ENCODE data around the gene DGKH.

- TF ChIP-seq EP300 (IDR thresholded peaks at IDR 0.05; ENCODE audit: borderline replicate concordance), result no peak
- TF ChIP-seq, protein P1, sequence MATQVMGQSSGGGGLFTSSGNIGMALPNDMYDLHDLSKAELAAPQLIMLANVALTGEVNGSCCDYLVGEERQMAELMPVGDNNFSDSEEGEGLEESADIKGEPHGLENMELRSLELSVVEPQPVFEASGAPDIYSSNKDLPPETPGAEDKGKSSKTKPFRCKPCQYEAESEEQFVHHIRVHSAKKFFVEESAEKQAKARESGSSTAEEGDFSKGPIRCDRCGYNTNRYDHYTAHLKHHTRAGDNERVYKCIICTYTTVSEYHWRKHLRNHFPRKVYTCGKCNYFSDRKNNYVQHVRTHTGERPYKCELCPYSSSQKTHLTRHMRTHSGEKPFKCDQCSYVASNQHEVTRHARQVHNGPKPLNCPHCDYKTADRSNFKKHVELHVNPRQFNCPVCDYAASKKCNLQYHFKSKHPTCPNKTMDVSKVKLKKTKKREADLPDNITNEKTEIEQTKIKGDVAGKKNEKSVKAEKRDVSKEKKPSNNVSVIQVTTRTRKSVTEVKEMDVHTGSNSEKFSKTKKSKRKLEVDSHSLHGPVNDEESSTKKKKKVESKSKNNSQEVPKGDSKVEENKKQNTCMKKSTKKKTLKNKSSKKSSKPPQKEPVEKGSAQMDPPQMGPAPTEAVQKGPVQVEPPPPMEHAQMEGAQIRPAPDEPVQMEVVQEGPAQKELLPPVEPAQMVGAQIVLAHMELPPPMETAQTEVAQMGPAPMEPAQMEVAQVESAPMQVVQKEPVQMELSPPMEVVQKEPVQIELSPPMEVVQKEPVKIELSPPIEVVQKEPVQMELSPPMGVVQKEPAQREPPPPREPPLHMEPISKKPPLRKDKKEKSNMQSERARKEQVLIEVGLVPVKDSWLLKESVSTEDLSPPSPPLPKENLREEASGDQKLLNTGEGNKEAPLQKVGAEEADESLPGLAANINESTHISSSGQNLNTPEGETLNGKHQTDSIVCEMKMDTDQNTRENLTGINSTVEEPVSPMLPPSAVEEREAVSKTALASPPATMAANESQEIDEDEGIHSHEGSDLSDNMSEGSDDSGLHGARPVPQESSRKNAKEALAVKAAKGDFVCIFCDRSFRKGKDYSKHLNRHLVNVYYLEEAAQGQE (IDR thresholded peaks at IDR 0.05; ENCODE audit: low read depth), result no peak
- TF ChIP-seq TAF1 (IDR thresholded peaks at IDR 0.05; ENCODE audit: low read depth), result no peak
- TF ChIP-seq RAD21 (IDR thresholded peaks at IDR 0.05; ENCODE audit: low read depth), result no peak
- TF ChIP-seq ZBTB7A (IDR thresholded peaks at IDR 0.05; ENCODE audit: low read depth), result no peak
- TF ChIP-seq NFIC (IDR thresholded peaks at IDR 0.05), result no peak
- TF ChIP-seq, protein P2, sequence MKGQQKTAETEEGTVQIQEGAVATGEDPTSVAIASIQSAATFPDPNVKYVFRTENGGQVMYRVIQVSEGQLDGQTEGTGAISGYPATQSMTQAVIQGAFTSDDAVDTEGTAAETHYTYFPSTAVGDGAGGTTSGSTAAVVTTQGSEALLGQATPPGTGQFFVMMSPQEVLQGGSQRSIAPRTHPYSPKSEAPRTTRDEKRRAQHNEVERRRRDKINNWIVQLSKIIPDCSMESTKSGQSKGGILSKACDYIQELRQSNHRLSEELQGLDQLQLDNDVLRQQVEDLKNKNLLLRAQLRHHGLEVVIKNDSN (IDR thresholded peaks at IDR 0.05), result no peak
- no peak for TF ChIP-seq CREB1 (IDR thresholded peaks at IDR 0.05; ENCODE audit: low read depth)
- TF ChIP-seq YY1 (IDR thresholded peaks at IDR 0.05; ENCODE audit: low read depth), result no peak
- no peak for TF ChIP-seq TCF12 (IDR thresholded peaks at IDR 0.05; ENCODE audit: low read depth)
Measured at GRCh38 chr13:42054798-42055499, 6.5 kb downstream of the DGKH start.

All from Ishikawa (cell line).